Small intestine (tissue), 16 donors: ENCODE results near the gene MAGEA6. TPM values are rescaled to one million over a fixed set of nuclear protein-coding genes. Genes with fewer than 3 reads are reported as not detected.
"Not testable (repeated sequence)": the region's sequence is repeated elsewhere in the genome, so short reads cannot be mapped to it uniquely, and the experiment has no call there.

ENCODE experiments used
- DNase-seq, 2 donors: peaks; one replicate each; pipeline versions ENCODE4 v3.0.0 to v3.0.0-alpha.2; 2013
- FAIRE-seq: peaks from 2 replicates; lab custom pipeline; 2012; peaks lifted over from hg19 to GRCh38; lab: Jason Lieb, UNC
- H3K27ac ChIP-seq, 3 donors: one replicate each; pipeline ENCODE4 v1.5.1; 2013; ENCODE audit warnings: low read length in 2 of 3, mild to moderate bottlenecking in 2 of 3, control low read depth in 1 of 3, inconsistent platforms in 1 of 3, low read depth in 1 of 3, moderate library complexity in 1 of 3
- H3K27me3 ChIP-seq, 3 donors: one replicate each; pipeline ENCODE4 v1.6.1; 2013; ENCODE audit warnings: low read length in 3 of 3, inconsistent platforms in 1 of 3; ENCODE audit not compliant: control insufficient read depth in 3 of 3, insufficient read depth in 3 of 3
- H3K36me3 ChIP-seq, 3 donors: one replicate each; pipeline ENCODE4 v1.6.1; 2013; ENCODE audit warnings: low read length in 3 of 3, inconsistent platforms in 1 of 3, low read depth in 1 of 3, mild to moderate bottlenecking in 1 of 3, moderate library complexity in 1 of 3; ENCODE audit not compliant: control insufficient read depth in 3 of 3, insufficient read depth in 2 of 3
- H3K4me1 ChIP-seq, 3 donors: one replicate each; pipeline ENCODE4 v1.6.1; 2013; ENCODE audit warnings: low read length in 2 of 3, inconsistent platforms in 1 of 3, low read depth in 1 of 3, mild to moderate bottlenecking in 1 of 3, moderate library complexity in 1 of 3; ENCODE audit not compliant: control insufficient read depth in 3 of 3, insufficient read depth in 2 of 3
- H3K4me3 ChIP-seq, 3 donors: one replicate each; pipeline ENCODE4 v1.5.1; 2013; ENCODE audit warnings: low read length in 3 of 3, control low read depth in 1 of 3, inconsistent platforms in 1 of 3, low read depth in 1 of 3, mild to moderate bottlenecking in 1 of 3, moderate library complexity in 1 of 3
- H3K9me3 ChIP-seq, 2 donors: one replicate each; pipeline ENCODE4 v1.6.1; 2013; ENCODE audit warnings: low read depth in 1 of 2, low read length in 1 of 2; ENCODE audit not compliant: control insufficient read depth in 2 of 2, insufficient read depth in 1 of 2
- WGBS, 3 donors: extraction: QIAGEN DNeasy Blood & Tissue Kit; methylation state at CpG; one replicate each; pipeline ENCODE4 v1.1.7; 2013; 5-methylcytosine and 5-hydroxymethylcytosine counted together
- long read RNA-seq, 10 donors: transcript quantifications; one replicate each; lab custom pipeline, GENCODE V29; 2026
- polyA plus RNA-seq, 4 donors: library from polyadenylated mRNA; stranded (reverse) in 3 of 4; unstranded in 1 of 4; fragments of 200-250 nt in 3 of 4; fragments of 120-200 nt in 1 of 4; gene quantifications; one replicate each; pipeline versions ENCODE4 v1.2.1 to v1.2.3, GENCODE V29; 2013
- donor health status: healthy with polysubstance abuse.
- donor health status: control.
- donor health status: control.
- donor health status: Bipolar disorder and iron deficiency.
- donor health status: healthy.

The MAGEA6 gene, protein sequence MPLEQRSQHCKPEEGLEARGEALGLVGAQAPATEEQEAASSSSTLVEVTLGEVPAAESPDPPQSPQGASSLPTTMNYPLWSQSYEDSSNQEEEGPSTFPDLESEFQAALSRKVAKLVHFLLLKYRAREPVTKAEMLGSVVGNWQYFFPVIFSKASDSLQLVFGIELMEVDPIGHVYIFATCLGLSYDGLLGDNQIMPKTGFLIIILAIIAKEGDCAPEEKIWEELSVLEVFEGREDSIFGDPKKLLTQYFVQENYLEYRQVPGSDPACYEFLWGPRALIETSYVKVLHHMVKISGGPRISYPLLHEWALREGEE
- not detected for polyA plus RNA-seq
- long read RNA-seq, donor 1: 0 reads
- long read RNA-seq, donor 2: 0 reads
- long read RNA-seq, donor 3: 0 reads
- long read RNA-seq, donor 4: 0 reads
- long read RNA-seq, donor 5: 0 reads
- long read RNA-seq, donor 6: 0 reads
- long read RNA-seq, donor 7: 0 reads
- long read RNA-seq, donor 8: 0 reads
- long read RNA-seq, donor 9: 0 reads
- long read RNA-seq, donor 10: 0 reads

DNA sequence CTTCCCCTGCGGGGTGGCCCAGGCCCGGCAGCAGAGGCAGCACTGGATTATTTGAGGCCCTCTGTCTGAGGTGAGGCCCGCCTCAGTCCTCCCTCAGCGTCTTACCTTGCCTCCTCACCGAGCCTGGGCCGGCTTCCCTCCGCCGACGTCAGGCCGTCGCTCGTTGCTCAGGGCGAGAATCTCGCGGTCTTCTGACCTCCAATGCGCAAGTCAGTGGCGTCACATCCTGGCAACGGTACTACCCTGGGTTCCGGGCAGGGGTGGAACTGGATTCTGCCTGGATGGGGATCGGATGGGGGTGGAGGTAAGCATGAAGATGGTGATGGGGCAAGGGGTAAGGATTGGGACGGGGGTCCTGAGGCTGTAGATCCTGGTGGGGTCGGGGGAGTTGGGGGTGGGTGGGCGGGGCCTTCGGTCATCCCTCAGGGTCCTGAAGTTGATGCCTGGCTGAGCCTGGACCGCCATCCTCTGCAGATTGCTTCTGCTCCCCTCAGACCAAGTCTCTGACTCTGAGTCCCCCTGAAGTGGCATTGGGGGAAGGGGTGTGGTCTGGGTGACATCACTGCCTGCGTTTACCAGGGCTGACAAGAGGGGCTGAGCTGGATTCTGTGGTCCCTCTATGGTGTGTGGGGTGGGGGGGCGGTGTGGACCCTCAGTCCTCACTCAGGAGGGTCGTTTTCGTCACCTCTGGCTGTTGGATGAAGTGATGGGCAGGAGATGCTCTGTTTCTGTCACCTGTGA, at the start of gene MAGEA6:
Gene MAGEA6, minus strand, starts transcription at position 141 of the 741 bp plus-strand sequence. CDS start 2,039 bp downstream, outside the sequence.
- not testable (repeated sequence) for H3K27me3 ChIP-seq, H3K4me3 ChIP-seq, H3K4me1 ChIP-seq, H3K9me3 ChIP-seq, H3K27ac ChIP-seq, DNase-seq, H3K36me3 ChIP-seq, FAIRE-seq
- 80% methylated on average over 2 of the region's 29 CpGs; no CpG with 5 or more reads in 2 of the 3 donors for WGBS, 3 donors

DNA sequence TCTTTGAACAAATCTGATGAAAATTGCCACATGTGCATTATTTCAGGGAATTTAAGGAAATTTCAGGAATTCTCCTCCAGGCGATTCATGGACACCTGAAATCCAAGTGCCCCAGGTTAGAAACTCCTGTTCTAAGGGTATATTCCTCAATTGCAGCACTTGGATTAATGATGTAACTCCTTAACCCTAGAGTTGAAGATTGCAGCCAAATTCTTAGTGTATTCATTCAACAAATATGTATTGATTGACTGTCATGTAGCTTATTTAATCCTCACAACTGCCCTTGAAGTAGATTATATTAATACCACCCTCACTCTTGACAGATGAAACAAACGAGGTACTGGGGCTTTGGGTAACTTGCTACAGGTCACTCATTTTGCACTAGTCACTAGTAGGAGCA, 49.8 kb upstream of the MAGEA6 start:
- Histone ChIP-seq H3K27ac (no peak overlapping the region), H3K36me3 (no peaks in the 10 kb centered on the region), H3K4me3 (no peak overlapping the region), H3K27me3 (peaks cover 0 to 4% (median 0%) of the 10 kb centered on the region in 3 donors), H3K9me3 (no peaks in the 10 kb centered on the region), H3K4me1 (peaks cover 0 to 6% (median 0%) of the 10 kb centered on the region in 3 donors)
- no peak for DNase-seq
- WGBS, 3 donors: 45 to 80% (median 73%) methylated on average over 2 of the region's 2 CpGs
- FAIRE-seq: no peak

DNA sequence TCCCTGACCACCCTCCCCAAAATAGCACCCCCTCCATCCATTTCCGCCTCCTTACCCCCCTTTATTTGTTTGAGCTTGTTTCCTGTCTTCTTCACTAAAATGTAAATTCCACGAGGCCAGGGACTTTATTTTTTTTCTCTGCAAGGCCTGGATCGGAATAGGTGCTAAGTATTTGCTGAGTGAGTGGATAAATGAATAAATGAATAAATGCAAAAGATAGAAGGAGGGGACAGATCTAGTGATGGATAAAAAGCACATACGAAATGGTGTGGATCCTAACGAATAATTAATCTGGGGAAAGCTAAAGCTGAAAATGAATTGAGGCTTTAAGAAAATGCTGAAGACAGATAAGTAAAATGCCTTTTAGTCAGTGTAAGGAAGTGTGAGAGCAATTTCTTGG, 48.9 kb upstream of the MAGEA6 start:
- H3K4me3 ChIP-seq: no peak overlapping the region
- peak overlapping the region in 1 of 3 donors; percentile 45 for H3K27ac ChIP-seq
- no peaks in the 10 kb centered on the region for H3K27me3 ChIP-seq
- no peak for DNase-seq
- H3K36me3 ChIP-seq: no peaks in the 10 kb centered on the region
- no peak for FAIRE-seq
- WGBS, 3 donors: 71 to 85% (median 71%) methylated on average over 5 of the region's 5 CpGs
- H3K9me3 ChIP-seq: no peaks in the 10 kb centered on the region
- peaks cover 0 to 6% (median 0%) of the 10 kb centered on the region in 3 donors for H3K4me1 ChIP-seq

GRCh38 chrX:152817078-152817764, 47.7 kb upstream of the MAGEA6 start:
- DNase-seq (peak; percentile 49 to 85), FAIRE-seq (peak; percentile 62)
- WGBS, 3 donors: 7 to 19% (median 12%) methylated on average over 6 of the region's 6 CpGs
- H3K9me3 ChIP-seq: no peaks in the 10 kb centered on the region
- no peaks in the 10 kb centered on the region for H3K27me3 ChIP-seq
- H3K27ac ChIP-seq: peak overlapping the region in 2 of 3 donors; percentile 29 to 45
- no peak overlapping the region for H3K4me3 ChIP-seq
- H3K36me3 ChIP-seq: no peaks in the 10 kb centered on the region
- H3K4me1 ChIP-seq: peaks cover 0 to 6% (median 0%) of the 10 kb centered on the region in 3 donors

GRCh38 chrX:152814048-152814447, 44.6 kb upstream of the MAGEA6 start:
- Histone ChIP-seq H3K27ac (peak overlapping the region in 1 of 3 donors; percentile 21), H3K4me3 (no peak overlapping the region), H3K9me3 (no peaks in the 10 kb centered on the region), H3K36me3 (no peaks in the 10 kb centered on the region), H3K4me1 (peaks cover 0 to 6% (median 0%) of the 10 kb centered on the region in 3 donors), H3K27me3 (no peaks in the 10 kb centered on the region)
- no peak for FAIRE-seq
- DNase-seq: peak in 1 of 2 donors; percentile 65
- 30 to 51% (median 46%) methylated on average over 5 of the region's 5 CpGs for WGBS, 3 donors

DNA sequence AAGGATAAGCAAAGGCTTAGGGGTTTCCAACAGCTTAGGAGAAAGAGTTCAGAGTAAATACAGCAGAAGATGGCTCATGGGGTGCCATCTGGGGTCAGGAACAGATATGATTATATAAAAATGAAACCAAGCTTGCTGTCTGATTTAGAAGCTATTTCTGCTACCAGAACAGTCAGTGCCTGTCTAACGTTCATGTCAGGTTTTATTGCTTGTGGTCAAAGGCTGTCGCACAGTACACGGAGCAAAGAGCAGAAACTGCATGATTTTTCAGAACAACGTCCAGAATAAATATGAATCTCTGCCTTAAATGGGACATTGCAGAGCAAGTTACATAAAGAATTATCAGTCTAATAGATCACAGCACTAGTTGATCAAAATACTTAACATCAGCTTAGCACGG, 43.7 kb upstream of the MAGEA6 start:
- DNase-seq (peak; percentile 65 to 78), FAIRE-seq (peak; percentile 71)
- Histone ChIP-seq H3K36me3 (no peaks in the 10 kb centered on the region), H3K4me3 (no peak overlapping the region), H3K27me3 (no peaks in the 10 kb centered on the region), H3K4me1 (peaks cover 0 to 6% (median 0%) of the 10 kb centered on the region in 3 donors), H3K9me3 (no peaks in the 10 kb centered on the region), H3K27ac (peak overlapping the region in 2 of 3 donors; percentile 65 to 70)
- 11 to 33% (median 20%) methylated on average over 5 of the region's 5 CpGs for WGBS, 3 donors

- DNase-seq: no peak
- WGBS, 3 donors: 55 to 80% (median 60%) methylated on average over 4 of the region's 4 CpGs
Measured at GRCh38 chrX:152810403-152810802, 40.9 kb upstream of the MAGEA6 start.

GRCh38 chrX:152806035-152806434, 36.5 kb upstream of the MAGEA6 start:
- no peaks in the 10 kb centered on the region for H3K9me3 ChIP-seq
- H3K4me1 ChIP-seq: no peaks in the 10 kb centered on the region
- DNase-seq (no peak), FAIRE-seq (no peak)
- no peaks in the 10 kb centered on the region for H3K27me3 ChIP-seq
- no peak overlapping the region for H3K27ac ChIP-seq
- WGBS, 3 donors: 81 to 86% (median 83%) methylated on average over 4 of the region's 4 CpGs
- no peak overlapping the region for H3K4me3 ChIP-seq
- no peaks in the 10 kb centered on the region for H3K36me3 ChIP-seq

More at GRCh38 chrX:152810403-152810802, 40.9 kb upstream of the MAGEA6 start:
- no peak overlapping the region for H3K4me3 ChIP-seq
- no peaks in the 10 kb centered on the region for H3K4me1 ChIP-seq
- no peaks in the 10 kb centered on the region for H3K36me3 ChIP-seq
- no peaks in the 10 kb centered on the region for H3K27me3 ChIP-seq
- H3K27ac ChIP-seq: no peak overlapping the region
- no peaks in the 10 kb centered on the region for H3K9me3 ChIP-seq
- no peak for FAIRE-seq
